HAP-1 (cell line): ENCODE data around the gene TTF2.

Experiments used
- DNase-seq, 2 experiments: peaks; one replicate each; pipeline ENCODE4 v3.0.0-alpha.2; 2016 to 2020; ENCODE audit warnings: low spot score in 2 of 2
- H3K27me3 ChIP-seq: fragments of 250-450 bp; sonication (Bioruptor Pico); 2 replicates; pipeline ENCODE4 v1.5.1; 2020; ENCODE audit warnings: low read depth, mild to moderate bottlenecking, moderate library complexity
- H3K36me3 ChIP-seq: fragments of 250-450 bp; sonication (Bioruptor Pico); replicated peaks from 2 replicates; pipeline ENCODE4 v1.5.1; 2020; ENCODE audit warnings: mild to moderate bottlenecking
- H3K4me1 ChIP-seq: fragments of 250-450 bp; sonication (Bioruptor Pico); 2 replicates; pipeline ENCODE4 v1.5.1; 2020; ENCODE audit warnings: mild to moderate bottlenecking
- H3K4me3 ChIP-seq: fragments of 250-450 bp; sonication (Bioruptor Pico); 2 replicates; pipeline ENCODE4 v1.5.1; 2020; ENCODE audit warnings: mild to moderate bottlenecking, moderate library complexity
- H3K9me3 ChIP-seq: fragments of 250-450 bp; sonication (Bioruptor Pico); 2 replicates; pipeline ENCODE4 v1.5.1; 2020; ENCODE audit warnings: mild to moderate bottlenecking, moderate library complexity
- in situ Hi-C: fragments of 300-500 bp; cut with MboI; formaldehyde crosslinking; loops from 3 replicates; pipeline ENCODE4 v1.14.3; 2020; ENCODE audit warnings: low sequenced_read_pairs, inconsistent platforms, mixed read lengths

Gene TTF2

GRCh38 chr1:117058810-117059209, 1.3 kb upstream of the TTF2 start:
- Histone ChIP-seq H3K9me3 (no peaks in the 10 kb centered on the region), H3K4me3 (peak overlapping the region; percentile 59), H3K4me1 (peaks cover 21% of the 10 kb centered on the region), H3K36me3 (peaks cover 20% of the 10 kb centered on the region), H3K27me3 (no peaks in the 10 kb centered on the region)
- in situ Hi-C loops: loop anchor here (25.0 kb wide), 1 partner anchor 472 kb away; no protein-coding TSS in a partner anchor
- no peak for DNase-seq

- DNase-seq: peak in 1 of 2 experiments; percentile 64
- in situ Hi-C loops: loop anchor here (25.0 kb wide), 1 partner anchor 472 kb away; no protein-coding TSS in a partner anchor
Observed at GRCh38 chr1:117059334-117059677, 820 bp upstream of the TTF2 start.

DNA sequence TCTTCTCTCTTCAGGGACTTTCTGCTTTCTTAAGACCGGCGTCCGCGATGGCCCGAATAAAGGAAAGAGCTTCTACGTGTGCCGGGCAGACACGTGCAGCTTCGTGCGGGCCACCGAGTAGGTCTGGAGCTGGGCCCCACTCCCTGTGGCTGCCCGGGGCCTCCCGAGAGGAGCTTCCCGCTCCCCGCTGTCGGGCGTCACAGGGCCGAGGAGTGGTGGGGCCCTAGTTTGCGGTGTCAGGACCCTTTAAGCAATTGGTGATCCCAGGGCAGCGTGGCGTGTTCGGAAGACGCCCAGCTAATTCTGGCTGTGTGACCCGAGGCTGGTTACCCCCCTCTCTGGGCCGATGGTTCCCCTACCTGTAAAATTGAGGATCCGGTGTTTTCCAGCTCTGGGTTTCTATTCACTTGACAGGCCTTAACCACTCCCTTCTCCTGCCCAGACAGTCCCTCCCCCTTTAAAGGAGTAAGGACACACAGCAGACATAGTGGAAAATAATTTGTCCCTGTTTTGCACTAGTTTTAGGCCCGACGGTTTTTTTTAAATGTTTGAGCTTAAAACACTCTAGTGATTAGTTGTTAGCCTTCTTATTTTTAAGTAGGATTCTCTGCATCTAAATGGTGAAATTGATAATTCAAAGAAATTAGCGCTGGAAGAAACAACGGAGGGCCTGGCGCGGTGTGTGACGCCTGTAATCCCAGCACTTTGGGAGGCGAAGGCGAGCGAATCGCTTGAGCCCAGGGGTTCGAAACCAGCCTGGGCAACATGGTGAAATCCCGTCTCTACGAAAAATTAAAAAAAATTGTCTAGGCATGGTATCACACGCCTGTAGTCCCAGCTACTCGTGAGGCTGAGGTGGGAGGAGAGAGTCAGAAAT, 553 bp downstream of the TTF2 start:
- no peaks in the 10 kb centered on the region for H3K9me3 ChIP-seq
- peak overlapping the region; percentile 59 for H3K4me3 ChIP-seq
- DNase-seq: peak; percentile 55 to 60
- peaks cover 21% of the 10 kb centered on the region for H3K4me1 ChIP-seq
- in situ Hi-C loops: loop anchor here (25.0 kb wide), 1 partner anchor 473 kb away; no protein-coding TSS in a partner anchor
- no peaks in the 10 kb centered on the region for H3K27me3 ChIP-seq
- H3K36me3 ChIP-seq: peaks cover 31% of the 10 kb centered on the region

More at GRCh38 chr1:117059334-117059677, 820 bp upstream of the TTF2 start:
- Histone ChIP-seq H3K9me3 (no peaks in the 10 kb centered on the region), H3K36me3 (peaks cover 25% of the 10 kb centered on the region), H3K27me3 (no peaks in the 10 kb centered on the region), H3K4me3 (peak overlapping the region; percentile 59), H3K4me1 (peaks cover 21% of the 10 kb centered on the region)

GRCh38 chr1:117061986-117062415, 1.9 kb downstream of the TTF2 start:
- Histone ChIP-seq H3K4me3 (no peak overlapping the region), H3K4me1 (peaks cover 21% of the 10 kb centered on the region), H3K9me3 (no peaks in the 10 kb centered on the region), H3K27me3 (no peaks in the 10 kb centered on the region), H3K36me3 (peaks cover 31% of the 10 kb centered on the region)
- DNase-seq: no peak
- in situ Hi-C loops: loop anchor here (25.0 kb wide), 1 partner anchor 475 kb away; no protein-coding TSS in a partner anchor

DNA sequence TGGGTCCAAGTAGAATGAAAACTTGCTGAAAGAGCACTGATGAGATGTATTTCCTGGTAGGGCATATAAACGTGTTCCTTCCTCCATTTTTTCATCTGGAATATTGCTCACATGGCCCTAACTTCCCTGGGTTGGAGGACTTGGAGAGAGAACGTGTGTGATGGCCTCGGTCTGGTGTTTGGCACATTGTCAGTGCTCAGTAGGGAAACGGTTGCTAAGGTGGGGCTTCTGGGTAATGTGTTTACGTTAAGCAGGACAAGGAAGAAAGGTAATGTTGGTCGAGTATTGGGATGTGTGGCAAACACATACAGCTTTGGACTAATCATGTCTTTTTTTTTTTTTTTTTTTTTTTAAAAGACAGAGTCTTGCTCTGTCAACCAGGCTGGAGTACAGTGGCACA, 6.2 kb downstream of the TTF2 start:
- Histone ChIP-seq H3K27me3 (no peaks in the 10 kb centered on the region), H3K36me3 (peaks cover 38% of the 10 kb centered on the region), H3K4me1 (peaks cover 13% of the 10 kb centered on the region), H3K9me3 (no peaks in the 10 kb centered on the region), H3K4me3 (no peak overlapping the region)
- no peak for DNase-seq
- in situ Hi-C loops: loop anchor here (25.0 kb wide), 1 partner anchor 479 kb away; no protein-coding TSS in a partner anchor

DNA sequence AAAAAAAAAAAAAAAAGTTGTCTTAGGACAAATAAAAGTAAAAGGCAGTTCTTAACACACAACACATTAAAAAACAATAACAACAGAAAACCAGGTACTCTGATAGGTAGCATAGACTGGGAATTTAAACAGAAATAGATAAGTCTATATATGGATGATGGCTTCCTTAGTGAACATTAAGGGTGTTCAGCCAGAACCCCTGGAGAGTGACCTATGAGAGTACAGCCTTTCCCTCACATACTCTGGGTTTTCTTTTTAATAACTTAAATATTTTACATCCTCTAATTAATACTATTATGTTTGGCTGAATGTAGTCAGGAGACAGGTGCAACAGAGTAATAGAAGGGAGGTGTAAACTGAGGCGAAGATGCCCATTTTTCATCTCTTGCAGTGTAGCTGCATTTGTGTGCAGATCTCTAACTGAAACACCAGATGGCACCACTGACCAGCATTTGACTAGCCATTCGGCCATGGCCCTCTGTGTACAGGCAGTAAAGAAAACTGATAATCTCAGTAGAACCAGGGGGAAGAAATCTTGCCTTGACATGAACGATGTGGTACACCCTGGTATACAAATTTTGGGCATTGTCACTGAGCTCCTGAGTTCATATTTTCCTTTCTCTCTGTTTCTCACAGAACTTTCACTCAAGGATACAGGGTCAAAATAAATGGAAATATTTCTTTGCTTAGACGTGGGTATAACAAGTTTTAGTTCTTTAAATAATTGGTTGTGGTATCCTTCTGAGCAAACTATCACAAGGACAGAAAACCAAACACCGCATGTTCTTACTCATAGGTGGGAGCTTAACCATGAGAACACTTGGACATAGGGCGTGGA, 7.6 kb downstream of the TTF2 start:
- H3K36me3 ChIP-seq: peaks cover 31% of the 10 kb centered on the region
- in situ Hi-C loops: loop anchor here (25.0 kb wide), 1 partner anchor 480 kb away; no protein-coding TSS in a partner anchor
- H3K27me3 ChIP-seq: no peaks in the 10 kb centered on the region
- peak; percentile 52 to 64 for DNase-seq
- H3K4me1 ChIP-seq: peaks cover 2% of the 10 kb centered on the region; the same call in 1 of the 2 replicates
- no peaks in the 10 kb centered on the region for H3K9me3 ChIP-seq
- no peak overlapping the region for H3K4me3 ChIP-seq

- Histone ChIP-seq H3K4me3 (no peak overlapping the region), H3K9me3 (no peaks in the 10 kb centered on the region), H3K4me1 (no peaks in the 10 kb centered on the region), H3K36me3 (peaks cover 29% of the 10 kb centered on the region), H3K27me3 (no peaks in the 10 kb centered on the region)
- no peak for DNase-seq
- in situ Hi-C loops: loop anchor here (25.0 kb wide), 1 partner anchor 481 kb away; no protein-coding TSS in a partner anchor
Observed at GRCh38 chr1:117068580-117068979, 8.5 kb downstream of the TTF2 start.

- Histone ChIP-seq H3K36me3 (peaks cover 26% of the 10 kb centered on the region), H3K27me3 (no peaks in the 10 kb centered on the region), H3K4me3 (no peak overlapping the region), H3K4me1 (no peaks in the 10 kb centered on the region), H3K9me3 (no peaks in the 10 kb centered on the region)
- no peak for DNase-seq
- in situ Hi-C loops: loop anchor here (25.0 kb wide), 1 partner anchor 482 kb away; no protein-coding TSS in a partner anchor
Observed at GRCh38 chr1:117069220-117069844, 9.2 kb downstream of the TTF2 start.

DNA sequence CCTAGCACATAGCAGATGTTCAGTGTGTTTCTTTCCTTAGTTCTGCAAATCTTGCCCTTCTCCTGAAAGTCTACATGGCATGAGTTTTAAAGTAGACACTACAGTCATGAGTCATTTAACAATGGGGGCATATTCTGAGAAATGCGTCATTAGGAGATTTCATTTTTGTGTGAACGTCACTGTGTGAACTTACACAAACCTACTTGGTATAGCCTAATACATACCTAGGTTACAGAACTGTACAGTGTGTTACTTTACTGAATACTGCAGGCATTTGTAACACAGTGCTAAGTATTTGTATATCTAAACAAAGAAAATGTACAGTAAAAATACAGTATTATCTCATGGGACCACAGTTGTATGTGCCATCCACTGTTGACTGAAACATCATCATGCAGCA, 10.0 kb downstream of the TTF2 start:
- Histone ChIP-seq H3K27me3 (no peaks in the 10 kb centered on the region), H3K9me3 (no peaks in the 10 kb centered on the region), H3K4me3 (no peak overlapping the region), H3K4me1 (no peaks in the 10 kb centered on the region), H3K36me3 (peaks cover 29% of the 10 kb centered on the region)
- in situ Hi-C loops: loop anchor here (10.0 to 25.0 kb wide), 2 partner anchors 215 to 483 kb away; no protein-coding TSS in a partner anchor
- DNase-seq: no peak

DNA sequence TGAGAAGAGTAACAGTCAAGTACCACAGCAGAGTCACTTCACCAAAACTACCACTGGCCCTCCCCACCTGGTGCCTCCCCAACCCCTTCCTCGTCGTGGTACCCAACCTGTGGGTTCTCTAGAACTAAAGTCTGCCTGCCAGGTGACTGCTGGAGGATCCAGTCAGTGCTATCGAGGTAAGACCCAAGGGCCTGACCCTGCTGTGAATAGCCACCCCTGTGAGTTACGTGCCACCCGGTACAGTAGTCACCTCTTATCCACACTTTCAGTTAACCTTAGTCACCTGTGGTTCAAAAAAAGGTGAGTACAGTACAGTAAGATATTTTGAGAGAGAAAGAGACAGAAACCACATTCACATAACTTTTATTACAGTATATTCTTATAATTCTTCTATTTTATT, 16.5 kb downstream of the TTF2 start:
- H3K9me3 ChIP-seq: no peaks in the 10 kb centered on the region
- no peaks in the 10 kb centered on the region for H3K27me3 ChIP-seq
- H3K36me3 ChIP-seq: peaks cover 78% of the 10 kb centered on the region
- H3K4me1 ChIP-seq: no peaks in the 10 kb centered on the region
- in situ Hi-C loops: loop anchor here (10.0 to 25.0 kb wide), 2 partner anchors 208 to 861 kb away; partner anchors contain the start of genes GDAP2 and WDR3
- no peak overlapping the region for H3K4me3 ChIP-seq
- DNase-seq: no peak

GRCh38 chr1:117077267-117077666, 17.1 kb downstream of the TTF2 start:
- H3K4me1 ChIP-seq: no peaks in the 10 kb centered on the region
- H3K36me3 ChIP-seq: peaks cover 84% of the 10 kb centered on the region
- no peaks in the 10 kb centered on the region for H3K27me3 ChIP-seq
- DNase-seq: no peak
- in situ Hi-C loops: loop anchor here (10.0 to 25.0 kb wide), 2 partner anchors 208 to 860 kb away; partner anchors contain the start of genes GDAP2 and WDR3
- no peaks in the 10 kb centered on the region for H3K9me3 ChIP-seq
- H3K4me3 ChIP-seq: no peak overlapping the region

- DNase-seq: no peak
- no peak overlapping the region for H3K4me3 ChIP-seq
- no peaks in the 10 kb centered on the region for H3K27me3 ChIP-seq
- H3K4me1 ChIP-seq: no peaks in the 10 kb centered on the region
- H3K36me3 ChIP-seq: peaks cover 87% of the 10 kb centered on the region
- H3K9me3 ChIP-seq: no peaks in the 10 kb centered on the region
- in situ Hi-C loops: loop anchor here (10.0 to 25.0 kb wide), 2 partner anchors 205 to 858 kb away; partner anchors contain the start of genes GDAP2 and WDR3
Observed at GRCh38 chr1:117079737-117080136, 19.6 kb downstream of the TTF2 start.

DNA sequence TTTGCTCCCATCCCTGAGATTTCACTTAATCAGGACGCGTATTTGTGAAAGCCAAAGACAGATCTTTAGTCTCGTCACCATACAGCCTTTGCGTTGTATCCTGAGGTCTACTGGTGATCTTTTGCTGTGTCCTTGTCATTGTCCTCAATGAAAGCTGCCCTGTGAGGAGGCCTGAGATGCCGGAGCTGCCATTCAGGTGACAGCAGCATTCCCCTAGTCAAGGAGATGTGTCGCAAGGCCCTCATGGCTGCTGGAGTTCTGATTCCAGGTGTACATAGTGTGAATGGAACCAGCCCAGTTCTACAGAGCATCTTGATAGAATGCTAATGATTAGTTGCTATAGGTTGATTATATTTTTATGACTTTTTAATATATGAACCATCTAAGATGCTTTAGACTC, 24.1 kb downstream of the TTF2 start:
- no peak for DNase-seq
- Histone ChIP-seq H3K27me3 (no peaks in the 10 kb centered on the region), H3K4me1 (no peaks in the 10 kb centered on the region), H3K4me3 (no peak overlapping the region), H3K9me3 (no peaks in the 10 kb centered on the region), H3K36me3 (peaks cover 77% of the 10 kb centered on the region)
- in situ Hi-C loops: loop anchor here (25.0 kb wide), 1 partner anchor 853 kb away; the partner anchor contains the start of genes GDAP2 and WDR3
